Spleen (tissue), 7 donors: Measurements from ENCODE around the gene TFPI.

Source experiments
- POLR2A ChIP-seq, 3 donors: fragments of 450-650 bp; IDR thresholded peaks; one replicate each; pipeline ENCODE4 v1.5.1; 2017; ENCODE audit warnings: antibody characterized with exemption in 3 of 3, mild to moderate bottlenecking in 1 of 3
- POLR2AphosphoS5 ChIP-seq, 3 donors: sonication (generic); formaldehyde crosslinking; IDR thresholded peaks; one replicate each; pipeline ENCODE4 v1.5.1; 2017; ENCODE audit warnings: antibody characterized with exemption in 3 of 3
- TF ChIP-seq, protein P1 (sequence below), 11 experiments: fragments of 200-600 bp in 7 of 11; fragments of 450-650 bp in 4 of 11; sonication (generic) in 4 of 11; IDR thresholded peaks in 8 of 11; conservative IDR thresholded peaks in 3 of 11; 1 replicate in 7 of 11; 2 replicates in 4 of 11; pipeline versions ENCODE4 v1.4.0 to v1.8.0; 2016 to 2021; ENCODE audit warnings: antibody characterized with exemption in 11 of 11, inconsistent platforms in 4 of 11, mild to moderate bottlenecking in 1 of 11
- donor health status: DM: no; HTN: no; CAD: no; lungs with moderate emphysema.
- donor health status: DM: no; HTN: no; CAD: no.
- donor health status: DM: no; HTN: no; CAD: no.

DNA sequence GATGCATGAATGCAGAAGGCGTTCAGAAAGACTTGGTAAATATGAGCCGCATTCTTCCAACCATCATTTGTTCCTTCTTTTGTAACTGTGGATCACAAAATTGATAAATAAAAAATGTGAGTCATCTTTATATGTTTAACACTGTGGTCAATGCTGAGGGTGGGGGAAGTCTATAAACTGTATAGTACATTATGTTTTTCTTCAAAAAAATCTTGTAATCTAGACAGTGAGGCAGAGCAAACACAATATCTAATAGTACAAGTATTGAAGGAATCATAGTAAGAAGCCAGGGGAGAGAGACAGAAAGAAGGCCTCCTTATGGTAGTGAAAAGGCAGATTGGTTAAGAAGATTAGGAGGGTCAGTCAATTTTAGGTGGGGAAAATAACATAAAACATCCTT is 75.5 kb downstream of the TFPI start:
- TF ChIP-seq, protein P1, sequence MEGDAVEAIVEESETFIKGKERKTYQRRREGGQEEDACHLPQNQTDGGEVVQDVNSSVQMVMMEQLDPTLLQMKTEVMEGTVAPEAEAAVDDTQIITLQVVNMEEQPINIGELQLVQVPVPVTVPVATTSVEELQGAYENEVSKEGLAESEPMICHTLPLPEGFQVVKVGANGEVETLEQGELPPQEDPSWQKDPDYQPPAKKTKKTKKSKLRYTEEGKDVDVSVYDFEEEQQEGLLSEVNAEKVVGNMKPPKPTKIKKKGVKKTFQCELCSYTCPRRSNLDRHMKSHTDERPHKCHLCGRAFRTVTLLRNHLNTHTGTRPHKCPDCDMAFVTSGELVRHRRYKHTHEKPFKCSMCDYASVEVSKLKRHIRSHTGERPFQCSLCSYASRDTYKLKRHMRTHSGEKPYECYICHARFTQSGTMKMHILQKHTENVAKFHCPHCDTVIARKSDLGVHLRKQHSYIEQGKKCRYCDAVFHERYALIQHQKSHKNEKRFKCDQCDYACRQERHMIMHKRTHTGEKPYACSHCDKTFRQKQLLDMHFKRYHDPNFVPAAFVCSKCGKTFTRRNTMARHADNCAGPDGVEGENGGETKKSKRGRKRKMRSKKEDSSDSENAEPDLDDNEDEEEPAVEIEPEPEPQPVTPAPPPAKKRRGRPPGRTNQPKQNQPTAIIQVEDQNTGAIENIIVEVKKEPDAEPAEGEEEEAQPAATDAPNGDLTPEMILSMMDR (IDR thresholded peaks at IDR 0.05 in 8 of 11, conservative IDR thresholded peaks at IDR 0.05 in 3 of 11), result no peak
- TF ChIP-seq POLR2A (IDR thresholded peaks at IDR 0.05), result no peak
- TF ChIP-seq POLR2AphosphoS5 (IDR thresholded peaks at IDR 0.05), result no peak
